Astrocyte (in vitro differentiated cells and primary cell): ENCODE results near the gene DNAJC5. TPM values are rescaled to one million over a fixed set of nuclear protein-coding genes. Genes with fewer than 3 reads are reported as not detected.
A peak's percentile ranks its signal among the peaks of the same experiment; 100 is the strongest.

Experiments
- DNase-seq: peaks from one replicate; pipeline ENCODE4 v3.0.0-alpha.2; 2010; ENCODE audit warnings: low read depth
- FAIRE-seq: peaks from 2 replicates; lab custom pipeline; 2011; peaks lifted over from hg19 to GRCh38; lab: Jason Lieb, UNC
- H2AFZ ChIP-seq: 2 replicates; pipeline ENCODE4 v1.6.0; 2012; ENCODE audit warnings: low read depth, low read length, inconsistent platforms
- H3K27ac ChIP-seq: 2 replicates; pipeline ENCODE4 v1.5.1; 2011; ENCODE audit warnings: low read depth, low read length, inconsistent platforms
- H3K27me3 ChIP-seq: 2 replicates; pipeline ENCODE4 v1.6.0; 2011; ENCODE audit warnings: low read length, inconsistent platforms; ENCODE audit not compliant: insufficient read depth
- H3K36me3 ChIP-seq: 2 replicates; pipeline ENCODE4 v1.5.1; 2011; ENCODE audit warnings: low read length, inconsistent platforms; ENCODE audit not compliant: insufficient read depth
- H3K4me1 ChIP-seq: 2 replicates; pipeline ENCODE4 v1.5.1; 2011; ENCODE audit warnings: low read length, inconsistent platforms; ENCODE audit not compliant: insufficient read depth
- H3K4me2 ChIP-seq: 2 replicates; pipeline ENCODE4 v1.6.0; 2012; ENCODE audit warnings: low read length, inconsistent platforms
- H3K4me3 ChIP-seq: 2 replicates; pipeline ENCODE4 v1.5.1; 2011; ENCODE audit warnings: low read depth, mild to moderate bottlenecking, low read length, inconsistent platforms; ENCODE audit not compliant: insufficient read depth
- H3K79me2 ChIP-seq: 2 replicates; pipeline ENCODE4 v1.6.0; 2012; ENCODE audit warnings: mild to moderate bottlenecking, low read length, inconsistent platforms; ENCODE audit not compliant: insufficient read depth
- H3K9ac ChIP-seq: 2 replicates; pipeline ENCODE4 v1.6.0; 2012; ENCODE audit warnings: mild to moderate bottlenecking, low read length, inconsistent platforms
- H3K9me3 ChIP-seq: 2 replicates; pipeline ENCODE4 v1.5.1; 2012; ENCODE audit warnings: low read depth, mild to moderate bottlenecking, low read length, inconsistent platforms; ENCODE audit not compliant: insufficient read depth
- H4K20me1 ChIP-seq: 2 replicates; pipeline ENCODE4 v1.6.0; 2012; ENCODE audit warnings: low read length, inconsistent platforms; ENCODE audit not compliant: insufficient read depth
- H3K27ac Mint-ChIP-seq: one replicate; pipeline ENCODE4 v1.8.0; 2021; ENCODE audit warnings: mild to moderate bottlenecking, mixed read lengths; ENCODE audit not compliant: unreplicated experiment
- H3K27me3 Mint-ChIP-seq: one replicate; pipeline ENCODE4 v1.8.0; 2021; ENCODE audit warnings: low read depth, mixed read lengths; ENCODE audit not compliant: unreplicated experiment
- H3K36me3 Mint-ChIP-seq: one replicate; pipeline ENCODE4 v1.8.0; 2021; ENCODE audit warnings: low read depth, mixed read lengths; ENCODE audit not compliant: unreplicated experiment
- H3K4me1 Mint-ChIP-seq: one replicate; pipeline ENCODE4 v1.8.0; 2021; ENCODE audit warnings: low read depth, mixed read lengths; ENCODE audit not compliant: unreplicated experiment
- H3K4me3 Mint-ChIP-seq: one replicate; pipeline ENCODE4 v1.8.0; 2021; ENCODE audit warnings: mild to moderate bottlenecking, moderate library complexity, mixed read lengths; ENCODE audit not compliant: unreplicated experiment
- H3K9me3 Mint-ChIP-seq: one replicate; pipeline ENCODE4 v1.8.0; 2021; ENCODE audit warnings: mild to moderate bottlenecking, mixed read lengths; ENCODE audit not compliant: unreplicated experiment
- EZH2 ChIP-seq: IDR thresholded peaks from 2 replicates; pipeline ENCODE4 v1.6.1; 2012; ENCODE audit warnings: mild to moderate bottlenecking, low read length, inconsistent platforms; ENCODE audit not compliant: insufficient read depth
- total RNA-seq: library from RNA; stranded (reverse); gene quantifications from 2 replicates; pipeline ENCODE4 v1.2.1, GENCODE V29; 2021
- TF ChIP-seq, protein P1 (sequence below): IDR thresholded peaks from 2 replicates; pipeline ENCODE4 v1.5.1; 2011; ENCODE audit warnings: low read depth, mild to moderate bottlenecking, inconsistent platforms, low read length, moderate library complexity; ENCODE audit not compliant: insufficient read depth

Gene DNAJC5
- total RNA-seq, 1 donor from 2014 or later = 64.6 TPM

DNA sequence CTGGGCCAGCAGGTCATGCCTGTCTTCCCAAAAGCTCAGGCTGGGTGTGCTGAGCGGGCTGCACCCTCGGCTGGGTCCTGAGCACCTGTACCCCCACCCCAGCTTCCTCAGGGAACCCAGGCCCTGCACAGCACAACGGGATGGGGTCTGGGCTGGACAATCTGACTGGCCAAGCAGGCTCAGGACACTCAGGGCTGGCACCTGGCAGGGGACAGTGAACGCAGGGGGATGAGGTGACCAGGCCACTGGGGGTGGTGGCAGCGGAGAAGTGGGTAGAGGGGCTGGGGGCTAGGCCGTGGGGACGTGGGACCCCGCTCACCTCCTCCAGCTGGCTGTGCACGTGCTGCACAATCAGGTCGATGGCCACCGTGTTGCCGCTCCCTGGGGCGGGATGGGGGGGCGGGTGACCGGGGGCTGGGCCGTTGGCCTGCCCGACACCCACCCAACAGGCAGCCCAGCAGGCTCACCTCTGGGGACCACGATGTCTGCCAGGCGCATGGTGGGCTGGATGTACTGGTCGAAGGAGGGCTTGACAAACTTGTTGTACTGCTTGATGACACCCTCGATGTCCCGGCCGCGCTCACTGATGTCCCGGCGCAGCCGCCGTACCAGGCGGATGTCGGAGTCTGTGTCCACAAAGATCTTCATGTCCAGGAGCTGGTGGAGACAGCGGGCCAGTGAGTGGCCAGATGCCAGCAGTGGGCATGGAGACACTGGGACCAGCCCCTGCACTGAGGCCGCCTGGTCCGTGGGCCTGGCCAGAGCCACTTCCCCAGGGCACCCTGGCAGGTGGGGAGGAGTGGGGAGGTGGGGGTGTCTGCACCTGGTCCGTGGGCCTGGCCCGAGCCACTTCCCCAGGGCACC is 49.4 kb downstream of the DNAJC5 start:
- Histone ChIP-seq H2AFZ (no peak overlapping the region), H3K27ac (no peak overlapping the region), H3K79me2 (peaks cover 45% of the 10 kb centered on the region), H3K9ac (no peak overlapping the region), H3K27me3 (no peaks in the 10 kb centered on the region), H4K20me1 (peaks cover 85% of the 10 kb centered on the region), H3K9me3 (no peaks in the 10 kb centered on the region), H3K4me3 (no peak overlapping the region), H3K4me2 (no peak overlapping the region), H3K36me3 (peaks cover 3% of the 10 kb centered on the region), H3K4me1 (peaks cover 8% of the 10 kb centered on the region)
- Mint-ChIP-seq H3K27ac (no peak overlapping the region), H3K27me3 (no peaks in the 10 kb centered on the region), H3K36me3 (peaks cover 4% of the 10 kb centered on the region), H3K9me3 (no peaks in the 10 kb centered on the region), H3K4me3 (no peak overlapping the region), H3K4me1 (no peaks in the 10 kb centered on the region)
- DNase-seq (no peak), FAIRE-seq (no peak)
- TF ChIP-seq, protein P1, sequence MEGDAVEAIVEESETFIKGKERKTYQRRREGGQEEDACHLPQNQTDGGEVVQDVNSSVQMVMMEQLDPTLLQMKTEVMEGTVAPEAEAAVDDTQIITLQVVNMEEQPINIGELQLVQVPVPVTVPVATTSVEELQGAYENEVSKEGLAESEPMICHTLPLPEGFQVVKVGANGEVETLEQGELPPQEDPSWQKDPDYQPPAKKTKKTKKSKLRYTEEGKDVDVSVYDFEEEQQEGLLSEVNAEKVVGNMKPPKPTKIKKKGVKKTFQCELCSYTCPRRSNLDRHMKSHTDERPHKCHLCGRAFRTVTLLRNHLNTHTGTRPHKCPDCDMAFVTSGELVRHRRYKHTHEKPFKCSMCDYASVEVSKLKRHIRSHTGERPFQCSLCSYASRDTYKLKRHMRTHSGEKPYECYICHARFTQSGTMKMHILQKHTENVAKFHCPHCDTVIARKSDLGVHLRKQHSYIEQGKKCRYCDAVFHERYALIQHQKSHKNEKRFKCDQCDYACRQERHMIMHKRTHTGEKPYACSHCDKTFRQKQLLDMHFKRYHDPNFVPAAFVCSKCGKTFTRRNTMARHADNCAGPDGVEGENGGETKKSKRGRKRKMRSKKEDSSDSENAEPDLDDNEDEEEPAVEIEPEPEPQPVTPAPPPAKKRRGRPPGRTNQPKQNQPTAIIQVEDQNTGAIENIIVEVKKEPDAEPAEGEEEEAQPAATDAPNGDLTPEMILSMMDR = no peak
- no peak for TF ChIP-seq EZH2

DNA sequence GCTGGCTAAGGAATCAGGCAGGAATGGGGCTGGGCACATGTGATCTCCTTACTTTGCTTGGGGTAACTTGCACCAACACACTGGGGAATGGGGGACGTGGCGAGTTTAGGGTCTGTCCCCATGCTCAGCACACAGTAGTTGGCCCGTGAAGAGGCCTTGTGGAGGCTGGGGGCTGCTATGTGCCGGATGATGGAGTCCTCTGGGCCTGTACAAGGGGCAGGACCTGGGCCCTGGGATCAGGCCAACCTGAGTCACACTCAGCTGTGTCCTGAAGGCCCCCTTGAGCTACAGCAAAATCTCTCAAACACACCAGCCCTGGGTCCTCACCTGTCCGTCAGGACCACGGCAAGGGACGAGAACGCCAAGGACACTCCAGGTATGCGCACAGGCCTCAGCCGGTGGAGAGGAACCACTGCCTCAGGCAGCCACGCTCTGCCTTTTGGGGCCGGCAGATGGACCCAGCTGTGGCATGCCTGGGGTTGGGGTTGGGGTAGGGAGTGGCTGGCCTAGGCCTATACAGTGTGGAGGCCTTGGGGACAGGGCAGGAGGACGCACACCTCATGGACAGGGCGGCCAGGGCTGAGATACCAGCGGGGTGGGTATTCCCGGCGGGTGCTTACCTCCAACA is 50.2 kb downstream of the DNAJC5 start:
- Histone ChIP-seq H3K9ac (no peak overlapping the region), H3K9me3 (no peaks in the 10 kb centered on the region), H3K4me1 (peaks cover 16% of the 10 kb centered on the region), H3K27ac (no peak overlapping the region), H3K4me3 (no peak overlapping the region), H3K79me2 (peaks cover 49% of the 10 kb centered on the region), H2AFZ (no peak overlapping the region), H3K27me3 (no peaks in the 10 kb centered on the region), H4K20me1 (peaks cover 90% of the 10 kb centered on the region), H3K36me3 (peaks cover 3% of the 10 kb centered on the region), H3K4me2 (no peak overlapping the region)
- peaks cover 4% of the 10 kb centered on the region for H3K36me3 Mint-ChIP-seq
- no peaks in the 10 kb centered on the region for H3K27me3 Mint-ChIP-seq
- peak overlapping the region; percentile 47 for H3K27ac Mint-ChIP-seq
- no peak overlapping the region for H3K4me3 Mint-ChIP-seq
- DNase-seq = no peak
- TF ChIP-seq EZH2 = no peak
- TF ChIP-seq, protein P1 = no peak
- no peak for FAIRE-seq
- no peaks in the 10 kb centered on the region for H3K4me1 Mint-ChIP-seq
- no peaks in the 10 kb centered on the region for H3K9me3 Mint-ChIP-seq
